Activated T-cell treated with anti-CD3 and anti-CD28 coated beads, Interleukin-2, amount 50 U/mL, for 4 hours (primary cell): Measurements from ENCODE around the gene OR5H14. TPM values are rescaled to one million over a fixed set of nuclear protein-coding genes. Genes with fewer than 3 reads are reported as not detected.
"Not testable (repeated sequence)": the region's sequence is repeated elsewhere in the genome, so short reads cannot be mapped to it uniquely, and the experiment has no call there.

ENCODE experiments used
- ATAC-seq, 2 donors: fragments of 200-7000 bp; cut with Tn5 transposase; one replicate each; pipeline ENCODE4 v1.10.0; 2021
- DNase-seq: peaks from one replicate; pipeline ENCODE4 v3.0.0-alpha.2; 2020
- H3K27me3 Mint-ChIP-seq: one replicate; pipeline ENCODE4 v1.8.0; 2021; ENCODE audit warnings: low read depth, mixed read lengths
- H3K36me3 Mint-ChIP-seq: one replicate; pipeline ENCODE4 v1.8.0; 2022; ENCODE audit warnings: mixed read lengths; ENCODE audit not compliant: insufficient read depth
- H3K4me1 Mint-ChIP-seq: one replicate; pipeline ENCODE4 v1.8.0; 2021; ENCODE audit warnings: low read depth, mixed read lengths
- H3K4me3 Mint-ChIP-seq: one replicate; pipeline ENCODE4 v1.8.0; 2021; ENCODE audit warnings: mild to moderate bottlenecking, moderate library complexity, mixed read lengths
- H3K9me3 Mint-ChIP-seq: one replicate; pipeline ENCODE4 v1.8.0; 2021; ENCODE audit warnings: mixed read lengths
- total RNA-seq, 3 donors: library from RNA; stranded (reverse); gene quantifications; one replicate each; pipeline ENCODE4 v1.2.1, GENCODE V29; 2021

Gene OR5H14
- not detected for total RNA-seq

DNA sequence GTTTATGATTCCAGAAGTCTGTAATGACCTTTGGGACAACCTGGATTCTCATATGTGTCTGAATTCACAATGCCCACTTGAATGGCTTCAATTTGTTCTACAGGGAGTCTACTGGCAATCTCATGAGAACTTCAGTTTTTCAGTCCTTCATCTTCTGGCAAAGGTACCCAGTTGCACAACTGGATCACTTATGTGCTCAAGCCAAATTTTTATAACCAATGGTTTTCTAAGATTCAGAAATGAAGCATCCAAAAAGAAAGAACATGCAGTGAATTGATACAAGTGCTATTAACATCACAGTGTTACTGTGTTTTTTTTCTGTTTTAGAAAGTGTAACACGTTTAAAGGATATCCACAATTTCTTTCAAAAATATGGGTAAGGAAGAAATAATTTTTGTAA is at the start of gene OR5H14:
Gene OR5H14 (plus strand): TSS at position 301 of the 400 bp plus-strand sequence. CDS start 1,907 bp downstream, outside the sequence.
- DNase-seq, result no peak
- H3K9me3 Mint-ChIP-seq, result peaks cover 9% of the 10 kb centered on the region
- no peaks in the 10 kb centered on the region for H3K4me1 Mint-ChIP-seq
- peaks cover 4% of the 10 kb centered on the region for H3K27me3 Mint-ChIP-seq
- no peaks in the 10 kb centered on the region for H3K36me3 Mint-ChIP-seq
- H3K4me3 Mint-ChIP-seq, result no peak within 1 kb of the TSS
- ATAC-seq, result no peak

DNA sequence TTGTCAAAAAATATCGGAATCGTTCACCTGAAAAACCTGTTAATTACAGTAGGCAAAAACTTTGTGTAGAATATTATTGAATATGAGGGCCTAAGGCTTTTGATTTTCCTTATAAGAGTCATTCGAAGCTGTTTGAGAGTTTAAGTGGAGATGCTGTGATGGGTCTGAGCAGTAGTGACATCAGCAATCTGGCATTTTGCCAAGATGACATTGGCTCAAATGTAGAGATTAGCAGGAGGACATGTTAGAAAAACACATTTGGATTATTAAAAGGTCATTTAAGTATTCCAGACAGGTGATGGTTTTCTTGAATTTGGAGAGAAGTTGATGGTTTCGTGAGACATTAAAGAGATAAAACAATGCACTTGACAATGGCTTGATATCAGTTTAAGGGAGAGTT is 47.4 kb upstream of the OR5H14 start:
- Mint-ChIP-seq H3K27me3 (peaks cover 8% of the 10 kb centered on the region), H3K9me3 (no peaks in the 10 kb centered on the region), H3K4me1 (no peaks in the 10 kb centered on the region), H3K36me3 (no peaks in the 10 kb centered on the region), H3K4me3 (no peak overlapping the region)
- DNase-seq (no peak), ATAC-seq (no peak)

DNA sequence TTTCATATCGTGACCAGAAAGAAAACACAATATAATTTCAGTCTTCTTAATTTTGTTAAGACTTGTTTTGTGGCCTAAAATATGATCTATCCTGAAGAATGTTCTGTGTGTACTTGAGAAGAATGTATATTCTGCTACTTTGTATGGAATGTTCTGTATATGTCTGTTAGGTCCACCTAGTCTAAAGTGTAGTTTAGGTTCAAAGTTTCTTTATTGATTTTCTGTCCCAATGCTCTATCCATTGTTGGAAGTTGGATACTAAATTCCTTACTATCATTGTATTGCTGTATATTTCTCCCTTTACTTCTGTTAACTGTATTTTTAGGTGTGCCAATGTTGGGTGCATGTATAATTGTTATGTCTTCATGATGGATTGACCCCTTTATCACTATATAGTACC is 39.1 kb upstream of the OR5H14 start:
- no peaks in the 10 kb centered on the region for H3K27me3 Mint-ChIP-seq
- peaks cover 3% of the 10 kb centered on the region for H3K9me3 Mint-ChIP-seq
- DNase-seq (no peak), ATAC-seq (no peak)
- H3K36me3 Mint-ChIP-seq, result no peaks in the 10 kb centered on the region
- H3K4me3 Mint-ChIP-seq, result no peak overlapping the region
- H3K4me1 Mint-ChIP-seq, result no peaks in the 10 kb centered on the region

DNA sequence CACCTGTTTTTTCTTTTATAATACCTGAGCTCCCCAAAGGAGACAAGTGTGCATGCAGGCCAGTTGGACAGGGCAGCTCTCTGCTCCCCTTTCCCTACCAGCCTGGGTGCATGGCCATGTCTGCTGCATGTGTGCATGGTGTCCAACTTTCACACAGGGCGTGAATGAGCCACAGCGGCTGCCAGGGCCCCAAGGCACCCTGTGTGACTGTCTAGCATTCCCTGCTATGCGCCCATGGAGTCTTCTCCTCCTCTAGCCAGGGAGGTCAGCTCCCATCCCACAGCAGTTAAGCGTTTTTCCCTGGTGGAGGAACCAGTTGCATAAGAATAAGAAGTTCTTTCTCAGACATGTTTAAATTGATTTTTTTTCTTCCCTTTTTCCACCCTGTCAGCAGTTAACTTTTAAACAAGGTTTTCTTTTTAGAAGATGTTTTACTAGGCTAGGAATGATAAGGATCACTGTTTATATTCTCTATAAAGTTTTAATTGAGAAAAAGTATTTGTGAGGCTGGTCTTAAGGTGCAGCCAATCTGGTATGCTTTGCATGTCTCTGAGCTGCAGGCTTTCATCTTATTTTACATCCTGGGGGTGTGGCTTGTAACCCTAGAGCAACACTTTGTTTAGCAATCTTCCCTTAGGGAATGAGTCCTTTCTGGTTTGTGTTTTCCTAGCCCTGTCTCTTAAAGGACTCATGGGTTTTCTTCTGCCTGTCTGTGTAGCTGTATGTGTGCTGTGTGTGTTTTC is 37.3 kb upstream of the OR5H14 start:
- ATAC-seq, result no peak
- DNase-seq, result no peak
- H3K9me3 Mint-ChIP-seq, result peaks cover 3% of the 10 kb centered on the region
- H3K27me3 Mint-ChIP-seq, result no peaks in the 10 kb centered on the region
- H3K36me3 Mint-ChIP-seq, result no peaks in the 10 kb centered on the region
- no peak overlapping the region for H3K4me3 Mint-ChIP-seq
- no peaks in the 10 kb centered on the region for H3K4me1 Mint-ChIP-seq

DNA sequence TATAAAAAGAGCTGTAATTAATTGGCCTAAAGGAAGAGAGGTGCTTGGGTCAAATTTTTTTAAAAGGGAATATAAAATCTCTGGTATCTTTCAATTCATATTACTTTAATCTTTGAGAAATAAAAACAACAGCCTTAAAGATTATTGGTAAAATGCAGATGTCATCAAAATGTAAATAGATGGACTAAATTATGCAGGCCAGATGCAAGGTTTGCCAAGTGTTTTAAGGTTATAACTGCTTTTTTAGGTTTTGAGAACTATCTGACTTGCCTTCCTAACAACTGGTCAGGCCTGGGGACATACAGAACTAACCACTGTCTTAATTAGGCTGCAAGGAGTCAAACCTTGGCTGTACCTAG is 36.8 kb upstream of the OR5H14 start:
- H3K9me3 Mint-ChIP-seq, result peaks cover 3% of the 10 kb centered on the region

DNA sequence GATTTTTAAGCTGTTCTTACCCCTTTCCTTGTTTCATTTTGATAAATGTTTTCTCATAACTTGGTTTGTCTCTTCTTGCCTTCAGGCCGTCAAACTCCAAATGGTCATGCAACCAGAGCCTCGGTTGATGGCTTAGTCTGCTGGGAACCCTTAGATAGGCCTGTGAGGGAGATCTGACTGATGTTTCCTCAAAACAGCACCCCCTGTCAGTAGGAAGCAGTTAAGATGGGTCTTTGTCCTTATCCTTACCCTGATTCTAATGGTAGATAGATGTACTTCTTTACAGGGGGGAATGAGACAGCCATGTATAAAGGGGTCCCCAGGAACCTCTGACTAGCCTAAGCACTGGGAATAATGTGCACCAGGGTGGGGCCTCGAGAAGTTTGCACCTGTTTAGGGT is 33.0 kb upstream of the OR5H14 start:
- no peaks in the 10 kb centered on the region for H3K4me1 Mint-ChIP-seq
- peaks cover 10% of the 10 kb centered on the region for H3K9me3 Mint-ChIP-seq
- H3K4me3 Mint-ChIP-seq, result no peak overlapping the region
- ATAC-seq (no peak), DNase-seq (no peak)
- no peaks in the 10 kb centered on the region for H3K36me3 Mint-ChIP-seq
- peaks cover 11% of the 10 kb centered on the region for H3K27me3 Mint-ChIP-seq

More for the DNA sequence above, 36.8 kb upstream of the OR5H14 start:
- Mint-ChIP-seq H3K27me3 (no peaks in the 10 kb centered on the region), H3K4me3 (no peak overlapping the region), H3K4me1 (no peaks in the 10 kb centered on the region), H3K36me3 (no peaks in the 10 kb centered on the region)
- ATAC-seq (no peak), DNase-seq (no peak)

DNA sequence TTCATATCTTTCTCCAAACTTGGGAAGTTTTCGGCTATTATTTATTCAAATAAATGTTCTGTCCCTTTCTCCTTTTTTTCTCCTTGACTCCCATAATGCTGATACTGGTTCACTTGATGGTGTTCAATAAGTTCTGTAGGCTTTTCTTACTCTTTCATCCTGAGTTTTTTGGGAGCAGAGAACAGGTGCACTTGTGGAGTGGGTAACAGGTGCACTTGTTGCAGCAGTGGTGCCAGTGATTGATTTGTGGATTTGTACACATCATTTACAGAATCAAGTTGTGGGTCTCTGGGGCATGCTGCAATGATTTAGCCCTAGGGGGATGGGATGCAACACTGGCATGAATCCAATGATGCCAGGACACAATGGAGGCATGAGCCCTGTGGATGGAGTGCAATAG is 31.6 kb upstream of the OR5H14 start:
- H3K4me1 Mint-ChIP-seq, result no peaks in the 10 kb centered on the region
- ATAC-seq, result no peak
- H3K9me3 Mint-ChIP-seq, result peaks cover 10% of the 10 kb centered on the region
- H3K4me3 Mint-ChIP-seq, result no peak overlapping the region
- H3K36me3 Mint-ChIP-seq, result no peaks in the 10 kb centered on the region
- no peak for DNase-seq
- peaks cover 16% of the 10 kb centered on the region for H3K27me3 Mint-ChIP-seq

DNA sequence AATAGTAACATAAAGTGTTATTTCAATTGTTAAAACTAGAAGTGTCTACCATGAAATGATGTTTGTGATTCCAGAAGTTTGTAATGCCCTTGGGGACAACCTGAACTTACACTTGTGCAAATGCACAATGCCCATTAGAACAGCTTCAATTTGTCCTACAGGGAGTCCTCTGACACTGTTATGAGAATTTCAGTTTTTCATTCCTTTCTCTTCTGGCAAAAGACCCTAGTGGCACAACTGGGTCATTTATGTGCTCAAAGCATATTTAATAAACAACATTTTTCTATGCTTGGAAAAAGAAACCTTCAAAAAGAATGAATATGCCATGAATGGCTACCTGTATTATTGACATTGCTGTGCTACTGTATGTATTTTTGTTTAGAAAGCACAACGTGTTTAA is 16.9 kb upstream of the OR5H14 start, which contains the start of gene OR5H1:
Gene OR5H1 (plus strand): TSS at position 301 of the 400 bp plus-strand sequence. CDS start 1,977 bp downstream, outside the sequence.
- Mint-ChIP-seq H3K27me3 (peaks cover 2% of the 10 kb centered on the region), H3K4me3 (no peak within 1 kb of the TSS), H3K36me3 (no peaks in the 10 kb centered on the region), H3K4me1 (no peaks in the 10 kb centered on the region), H3K9me3 (no peaks in the 10 kb centered on the region)
- DNase-seq (no peak), ATAC-seq (no peak)

DNA sequence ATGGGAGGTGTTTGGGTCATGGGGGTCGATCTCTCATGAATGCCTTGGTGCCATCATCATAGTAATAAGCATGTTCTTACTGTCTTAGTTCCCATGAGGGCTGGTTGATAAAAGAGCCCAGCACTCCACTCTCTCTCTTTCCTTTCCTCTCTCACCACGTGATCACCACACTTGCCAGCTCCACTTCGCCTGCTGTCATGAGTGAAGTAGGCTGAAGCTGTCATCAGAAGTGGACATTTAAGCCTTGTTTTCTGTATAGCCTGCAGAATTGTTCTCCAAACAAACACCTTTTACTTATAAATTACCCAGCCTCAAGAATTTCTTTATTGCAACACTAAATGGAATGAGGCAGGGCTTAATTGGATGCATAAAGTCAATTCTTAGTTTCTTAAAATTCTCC is 10.6 kb upstream of the OR5H14 start:
- DNase-seq (no peak), ATAC-seq (no peak)
- Mint-ChIP-seq H3K4me1 (no peaks in the 10 kb centered on the region), H3K9me3 (no peaks in the 10 kb centered on the region), H3K4me3 (no peak overlapping the region), H3K36me3 (no peaks in the 10 kb centered on the region), H3K27me3 (peaks cover 2% of the 10 kb centered on the region)

DNA sequence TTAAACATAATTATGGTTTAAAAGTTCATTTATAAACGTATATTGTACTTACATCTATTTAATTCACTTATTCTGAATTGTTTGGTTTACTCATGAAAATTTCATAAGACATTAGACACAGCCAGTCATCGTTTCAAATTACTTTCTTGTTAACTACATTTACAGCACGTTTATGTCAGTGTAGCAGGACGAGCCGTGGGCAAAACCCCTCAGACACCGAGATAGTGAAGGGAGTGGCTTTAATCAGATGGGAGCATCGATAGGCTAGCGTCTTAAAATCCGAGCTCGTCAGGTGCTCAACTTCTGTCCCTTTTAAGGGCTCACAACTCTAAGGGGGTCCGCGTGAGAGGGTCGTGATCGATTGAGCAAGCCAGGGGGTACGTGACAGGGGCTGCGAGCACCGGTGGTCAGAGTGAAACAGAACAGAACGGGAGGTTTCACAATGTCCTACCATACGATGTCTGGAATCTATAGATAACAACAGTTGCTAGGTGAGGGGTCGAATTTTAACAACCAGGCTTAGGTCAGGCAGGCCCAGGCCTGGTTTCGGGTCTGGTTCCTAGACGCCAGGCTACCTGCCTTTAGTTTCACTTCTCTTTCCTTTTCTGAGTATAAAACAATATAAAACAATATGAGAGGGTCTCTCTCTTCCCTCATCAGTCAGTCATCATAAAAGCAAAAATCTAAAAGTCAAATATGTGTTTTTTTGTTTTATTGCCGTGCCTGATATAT is 9.3 kb upstream of the OR5H14 start:
- H3K9me3 Mint-ChIP-seq, H3K27me3 Mint-ChIP-seq, H3K4me3 Mint-ChIP-seq, ATAC-seq, H3K4me1 Mint-ChIP-seq, H3K36me3 Mint-ChIP-seq, DNase-seq: not testable (repeated sequence)

DNA sequence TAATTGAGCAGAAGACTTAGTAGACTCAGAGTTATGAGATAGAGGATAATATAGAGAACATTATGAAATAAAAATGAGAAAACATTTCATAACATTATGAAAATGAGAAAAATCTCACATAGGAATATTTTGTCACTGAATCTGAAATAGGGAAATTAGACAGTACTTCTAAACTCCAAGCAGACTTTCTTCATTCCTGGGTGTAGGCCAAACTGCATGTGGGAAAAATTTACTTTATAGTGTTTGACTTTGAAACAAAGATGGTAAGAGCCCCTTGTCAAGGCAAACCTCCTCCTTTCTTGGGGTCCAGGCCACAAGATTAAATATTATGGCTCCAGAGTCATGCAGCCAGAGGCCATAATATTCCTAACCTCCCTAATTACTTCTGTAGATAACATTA is 6.7 kb upstream of the OR5H14 start:
- no peak overlapping the region for H3K4me3 Mint-ChIP-seq
- DNase-seq, result no peak
- H3K9me3 Mint-ChIP-seq, result no peaks in the 10 kb centered on the region
- H3K4me1 Mint-ChIP-seq, result no peaks in the 10 kb centered on the region
- no peaks in the 10 kb centered on the region for H3K36me3 Mint-ChIP-seq
- H3K27me3 Mint-ChIP-seq, result peaks cover 4% of the 10 kb centered on the region
- ATAC-seq, result no peak

DNA sequence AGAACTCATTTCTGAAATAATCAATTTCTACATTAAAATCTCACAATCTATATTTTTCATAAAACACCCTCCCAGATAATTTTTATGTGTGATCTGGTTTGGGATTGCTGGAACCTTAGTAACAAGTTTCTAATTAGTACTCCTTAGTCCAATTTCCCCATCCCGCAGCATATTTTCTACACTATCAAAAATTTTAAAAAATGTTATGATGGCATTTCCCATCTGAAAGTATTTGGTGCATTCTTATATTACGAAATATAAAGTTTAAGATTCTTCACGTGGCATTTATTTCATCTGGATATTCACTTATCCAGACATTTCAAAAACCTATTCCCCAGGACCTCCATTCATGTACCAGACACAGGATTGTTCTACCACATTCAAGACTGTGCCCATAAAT is 1.5 kb downstream of the OR5H14 start:
- Mint-ChIP-seq H3K9me3 (peaks cover 12% of the 10 kb centered on the region), H3K27me3 (no peaks in the 10 kb centered on the region), H3K4me1 (no peaks in the 10 kb centered on the region), H3K4me3 (no peak overlapping the region), H3K36me3 (no peaks in the 10 kb centered on the region)
- ATAC-seq (no peak), DNase-seq (no peak)

DNA sequence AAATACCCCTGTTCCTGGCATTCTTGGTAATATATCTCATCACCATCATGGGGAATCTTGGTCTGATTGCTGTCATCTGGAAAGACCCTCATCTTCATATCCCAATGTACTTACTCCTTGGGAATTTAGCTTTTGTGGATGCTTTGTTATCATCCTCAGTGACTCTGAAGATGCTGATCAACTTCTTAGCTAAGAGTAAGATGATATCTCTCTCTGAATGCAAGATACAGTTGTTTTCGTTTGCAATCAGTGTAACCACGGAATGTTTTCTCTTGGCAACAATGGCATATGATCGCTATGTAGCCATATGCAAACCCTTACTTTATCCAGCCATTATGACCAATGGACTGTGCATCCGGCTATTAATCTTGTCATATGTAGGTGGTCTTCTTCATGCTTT is 2.2 kb downstream of the OR5H14 start:
- H3K36me3 Mint-ChIP-seq, H3K27me3 Mint-ChIP-seq, ATAC-seq, H3K4me1 Mint-ChIP-seq, DNase-seq, H3K4me3 Mint-ChIP-seq: not testable (repeated sequence)
- H3K9me3 Mint-ChIP-seq, result peaks cover 12% of the 10 kb centered on the region

DNA sequence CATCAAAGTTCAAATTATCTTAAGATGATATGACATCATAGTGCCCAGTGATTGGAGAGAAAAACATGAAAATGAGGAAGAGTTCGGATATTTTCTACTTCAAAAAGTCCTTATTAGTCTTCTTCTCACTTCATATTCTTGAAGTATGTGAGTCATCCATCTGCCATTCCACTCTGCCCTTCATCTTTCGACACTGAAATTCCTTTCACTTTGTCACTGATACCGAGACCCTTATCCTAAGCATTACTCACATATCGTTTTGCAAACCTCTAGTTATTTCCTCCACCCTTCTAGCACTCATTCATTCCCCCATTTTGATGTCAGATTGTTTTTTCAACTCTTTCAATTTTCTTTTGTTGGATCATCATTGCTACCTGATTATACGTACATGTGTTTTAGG is 4.0 kb downstream of the OR5H14 start:
- Mint-ChIP-seq H3K4me1 (no peaks in the 10 kb centered on the region), H3K36me3 (no peaks in the 10 kb centered on the region), H3K9me3 (peaks cover 12% of the 10 kb centered on the region), H3K4me3 (no peak overlapping the region), H3K27me3 (no peaks in the 10 kb centered on the region)
- no peak for ATAC-seq
- no peak for DNase-seq

DNA sequence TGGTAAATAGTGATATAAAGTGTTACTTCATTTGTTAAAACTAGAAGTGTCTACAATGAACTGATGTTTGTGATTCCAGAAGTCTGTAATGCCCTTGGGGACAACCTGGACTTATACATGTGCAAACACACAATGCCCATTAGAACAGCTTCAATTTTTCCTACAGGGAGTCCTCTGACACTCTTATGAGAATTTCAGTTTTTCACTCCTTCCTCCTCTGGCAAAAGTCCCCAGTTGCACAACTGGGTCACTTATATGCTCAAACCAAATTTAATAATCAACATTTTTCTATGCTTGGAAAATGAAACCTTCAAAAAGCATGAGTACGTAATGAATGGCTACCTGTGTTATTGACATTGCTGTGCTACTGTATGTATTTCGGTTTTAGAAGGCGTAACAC is 19.1 kb downstream of the OR5H14 start, which contains the start of gene OR5H15:
Gene OR5H15 (plus strand): TSS at position 301 of the 400 bp plus-strand sequence. CDS start 2,004 bp downstream, outside the sequence.
- DNase-seq, result no peak
- Mint-ChIP-seq H3K36me3 (no peaks in the 10 kb centered on the region), H3K9me3 (no peaks in the 10 kb centered on the region), H3K4me1 (no peaks in the 10 kb centered on the region), H3K27me3 (peaks cover 2% of the 10 kb centered on the region), H3K4me3 (no peak within 1 kb of the TSS)
- no peak for ATAC-seq
